Measurements from ENCODE around the gene CDH24.

GRCh38 chr14:23101986-23102625 is 44.8 kb upstream of the CDH24 start:
- TF ChIP-seq POLR2A (IDR thresholded peaks at IDR 0.05; ENCODE audit: low read depth, low read length) (no peak), POLR2AphosphoS5 (IDR thresholded peaks at IDR 0.05; ENCODE audit: low read depth, low read length) (no peak)
